ENCODE results near the gene STX18.

STX18 gene

GRCh38 chr4:4457803-4458553 is 83.9 kb downstream of the STX18 start:
- TF ChIP-seq CTCF (IDR thresholded peaks at IDR 0.05; ENCODE audit: borderline replicate concordance, insufficient read depth, low read depth, low read length), result no peak
- H3K4me3 ChIP-seq (ENCODE audit: low read depth, low read length), result no peak overlapping the region

- no peak overlapping the region for H3K4me3 ChIP-seq (ENCODE audit: low read depth, low read length)
- no peak for TF ChIP-seq CTCF (IDR thresholded peaks at IDR 0.05; ENCODE audit: borderline replicate concordance, insufficient read depth, low read depth, low read length)
Observed at GRCh38 chr4:4456816-4457578, 84.9 kb downstream of the STX18 start.

- no peak for TF ChIP-seq CTCF (IDR thresholded peaks at IDR 0.05; ENCODE audit: borderline replicate concordance, insufficient read depth, low read depth, low read length)
- H3K4me3 ChIP-seq (ENCODE audit: low read depth, low read length), result no peak overlapping the region
Observed at GRCh38 chr4:4456351-4456750, 85.5 kb downstream of the STX18 start.

GRCh38 chr4:4455210-4455865 is 86.5 kb downstream of the STX18 start:
- TF ChIP-seq CTCF (IDR thresholded peaks at IDR 0.05; ENCODE audit: borderline replicate concordance, insufficient read depth, low read depth, low read length), result no peak
- H3K4me3 ChIP-seq (ENCODE audit: low read depth, low read length), result no peak overlapping the region

GRCh38 chr4:4446434-4446833 is 95.4 kb downstream of the STX18 start:
- no peak overlapping the region for H3K4me3 ChIP-seq (ENCODE audit: low read depth, low read length)

GRCh38 chr4:4443821-4444220 is 98.0 kb downstream of the STX18 start:
- TF ChIP-seq CTCF (IDR thresholded peaks at IDR 0.05; ENCODE audit: borderline replicate concordance, insufficient read depth, low read depth, low read length), result no peak
- no peak overlapping the region for H3K4me3 ChIP-seq (ENCODE audit: low read depth, low read length)

More at GRCh38 chr4:4446434-4446833, 95.4 kb downstream of the STX18 start:
- no peak for TF ChIP-seq CTCF (IDR thresholded peaks at IDR 0.05; ENCODE audit: borderline replicate concordance, insufficient read depth, low read depth, low read length)

Data from GM12875 (cell line).